Liver (tissue), 9 donors: ENCODE results near the gene CASP10. TPM values are rescaled to one million over a fixed set of nuclear protein-coding genes. Genes with fewer than 3 reads are reported as not detected.
A peak's percentile ranks its signal among the peaks of the same experiment; 100 is the strongest.

Experiments
- DNase-seq: peaks from one replicate; pipeline ENCODE4 v3.0.0-alpha.2; 2017; ENCODE audit warnings: low spot score
- H3K27ac ChIP-seq, 2 donors: one replicate each; pipeline ENCODE4 v1.7.0; 2013; ENCODE audit warnings: inconsistent platforms in 2 of 2, low read length in 2 of 2, control low read depth in 1 of 2, low read depth in 1 of 2, mild to moderate bottlenecking in 1 of 2
- H3K27me3 ChIP-seq, 4 donors: one replicate each; pipeline versions ENCODE4 v1.6.1 to v1.7.0; 2013; ENCODE audit warnings: low read length in 3 of 4, inconsistent platforms in 1 of 4, mild to moderate bottlenecking in 1 of 4, moderate library complexity in 1 of 4; ENCODE audit not compliant: control insufficient read depth in 4 of 4, insufficient read depth in 4 of 4
- H3K36me3 ChIP-seq, 4 donors: one replicate each; pipeline versions ENCODE4 v1.6.1 to v1.7.0; 2013; ENCODE audit warnings: low read length in 3 of 4, mild to moderate bottlenecking in 3 of 4, low read depth in 1 of 4, moderate library complexity in 1 of 4; ENCODE audit not compliant: control insufficient read depth in 4 of 4, insufficient read depth in 3 of 4
- H3K4me1 ChIP-seq, 4 donors: one replicate each; pipeline versions ENCODE4 v1.6.1 to v1.7.0; 2013; ENCODE audit warnings: low read length in 3 of 4, mild to moderate bottlenecking in 3 of 4, moderate library complexity in 1 of 4; ENCODE audit not compliant: control insufficient read depth in 4 of 4, insufficient read depth in 4 of 4
- H3K4me3 ChIP-seq, 3 donors: one replicate each; pipeline versions ENCODE4 v1.6.1 to v1.7.0; 2013; ENCODE audit warnings: low read length in 3 of 3, control low read depth in 1 of 3, low read depth in 1 of 3, mild to moderate bottlenecking in 1 of 3
- H3K9ac ChIP-seq, 2 donors: one replicate each; pipeline ENCODE4 v1.7.0; 2013; ENCODE audit warnings: low read length in 2 of 2, mild to moderate bottlenecking in 2 of 2, moderate library complexity in 2 of 2, control low read depth in 1 of 2, low read depth in 1 of 2
- H3K9me3 ChIP-seq, 4 donors: one replicate each; pipeline versions ENCODE4 v1.6.1 to v1.7.0; 2013; ENCODE audit warnings: low read length in 3 of 4; ENCODE audit not compliant: control insufficient read depth in 4 of 4
- ATF3 ChIP-seq: IDR thresholded peaks from 2 replicates; pipeline ENCODE4 v1.6.1; 2016; ENCODE audit warnings: antibody characterized with exemption
- CTCF ChIP-seq: fragments of 150-350 bp; IDR thresholded peaks from 2 replicates; pipeline ENCODE4 v1.5.1; 2017; ENCODE audit warnings: improper control_type of control experiment, low read depth, low read length; ENCODE audit not compliant: missing input control
- EGR1 ChIP-seq, 2 donors: IDR thresholded peaks; 2 replicates each; pipeline ENCODE4 v1.6.1; 2016 to 2018; ENCODE audit warnings: antibody characterized with exemption in 2 of 2, low read depth in 2 of 2
- FOXA2 ChIP-seq: IDR thresholded peaks from 2 replicates; pipeline ENCODE4 v1.6.1; 2016; ENCODE audit warnings: antibody characterized with exemption
- GABPA ChIP-seq, 2 donors: IDR thresholded peaks in 1 of 2; conservative IDR thresholded peaks in 1 of 2; 2 replicates each; pipeline ENCODE4 v1.6.1; 2016; ENCODE audit warnings: antibody characterized with exemption in 2 of 2, mild to moderate bottlenecking in 1 of 2, moderate library complexity in 1 of 2
- HNF4A ChIP-seq, 2 donors: conservative IDR thresholded peaks; 2 replicates each; pipeline ENCODE4 v1.6.1; 2016; ENCODE audit warnings: antibody characterized with exemption in 2 of 2, mild to moderate bottlenecking in 2 of 2
- MAX ChIP-seq: IDR thresholded peaks from 2 replicates; pipeline ENCODE4 v1.6.1; 2016; ENCODE audit warnings: antibody characterized with exemption
- NR2F2 ChIP-seq: IDR thresholded peaks from 2 replicates; pipeline ENCODE4 v1.6.1; 2016; ENCODE audit warnings: antibody characterized with exemption
- RAD21 ChIP-seq, 2 donors: IDR thresholded peaks; 2 replicates each; pipeline ENCODE4 v1.6.1; 2016; ENCODE audit warnings: antibody characterized with exemption in 2 of 2, mild to moderate bottlenecking in 2 of 2
- RXRA ChIP-seq, 2 donors: IDR thresholded peaks; 2 replicates each; pipeline ENCODE4 v1.6.1; 2017 to 2018; ENCODE audit warnings: antibody characterized with exemption in 2 of 2, mild to moderate bottlenecking in 1 of 2
- SP1 ChIP-seq: IDR thresholded peaks from 2 replicates; pipeline ENCODE4 v1.6.1; 2018; ENCODE audit warnings: antibody characterized with exemption, mild to moderate bottlenecking
- TAF1 ChIP-seq: conservative IDR thresholded peaks from 2 replicates; pipeline ENCODE4 v1.6.1; 2016; ENCODE audit warnings: antibody characterized with exemption, mild to moderate bottlenecking
- YY1 ChIP-seq: IDR thresholded peaks from 2 replicates; pipeline ENCODE4 v1.6.1; 2016; ENCODE audit warnings: antibody characterized with exemption, mild to moderate bottlenecking
- WGBS: extraction: QIAGEN DNeasy Blood & Tissue Kit; methylation state at CpG from one replicate; pipeline ENCODE4 v1.1.7; 2013; 5-methylcytosine and 5-hydroxymethylcytosine counted together
- polyA plus RNA-seq, 2 donors: library from polyadenylated mRNA; stranded (reverse) in 1 of 2; unstranded in 1 of 2; fragments of 200-250 nt in 1 of 2; fragments of >200 nt in 1 of 2; fragmentation: Nextera tagmentation in 1 of 2; extraction: Ambion mirVana in 1 of 2; gene quantifications; one replicate each; pipeline versions ENCODE4 v1.2.1 to v1.2.3, GENCODE V29; 2013 to 2015
- total RNA-seq, 2 donors: library from RNA; depleted of rRNA; stranded (reverse); fragments of >200 nt; gene quantifications; one replicate each; pipeline ENCODE4 v1.2.3, GENCODE V29; 2014
- TF ChIP-seq, protein P1 (sequence below): IDR thresholded peaks from 2 replicates; pipeline ENCODE4 v1.6.1; 2016; ENCODE audit warnings: antibody characterized with exemption, mild to moderate bottlenecking
- donor health status: healthy.
- donor health status: healthy.
- donor health status: healthy.
- donor health status: healthy.
- donor health status: healthy.

Gene CASP10
- total and polyA plus RNA-seq, 4 donors, result 2.2 to 13.6 (median 5.6) TPM

DNA sequence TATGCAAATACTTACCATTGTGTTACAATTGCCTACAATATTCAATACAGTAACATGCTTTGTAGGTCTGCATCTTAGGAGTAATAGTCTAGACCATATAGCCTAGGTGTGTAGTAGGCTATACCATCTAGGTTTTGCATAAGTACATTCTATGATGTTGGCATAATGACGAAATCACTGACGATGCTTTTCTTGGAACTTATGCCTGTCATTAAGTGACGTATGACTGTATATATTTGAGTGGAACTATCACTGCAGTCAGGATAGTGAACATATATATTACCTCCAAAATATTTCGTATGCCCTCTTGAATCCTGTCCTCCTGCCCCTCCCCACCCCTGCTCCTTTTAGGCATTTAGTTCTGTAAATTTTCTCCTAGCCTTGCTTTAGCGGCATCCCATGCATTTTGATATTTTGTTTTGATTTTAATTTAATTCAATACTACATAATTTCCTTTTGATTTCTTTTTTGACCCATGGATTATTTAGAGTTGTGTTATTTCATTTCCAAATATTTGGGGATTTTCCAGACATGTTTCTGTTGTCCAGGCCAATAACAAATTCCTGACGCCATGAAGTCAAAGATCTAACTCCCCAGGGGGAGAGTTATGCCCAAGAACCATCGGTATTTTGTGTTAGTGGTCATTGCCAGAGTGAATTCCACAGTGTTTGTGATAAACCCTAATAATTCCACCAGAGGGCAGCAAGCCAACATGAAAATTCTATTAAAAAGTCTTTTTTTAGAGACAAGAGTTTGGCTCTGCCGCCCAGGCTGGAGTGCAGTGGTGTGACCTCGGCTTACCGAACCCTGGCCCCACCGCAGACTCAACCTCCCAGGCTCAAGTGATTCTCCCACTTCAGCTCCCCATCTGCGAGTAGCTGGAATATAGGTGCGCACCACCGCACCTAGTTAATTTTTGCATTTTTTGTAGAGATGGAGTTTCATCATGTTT lies 53.2 kb downstream of the CASP10 start:
- Histone ChIP-seq H3K36me3 (no peaks in the 10 kb centered on the region), H3K4me3 (no peak overlapping the region), H3K4me1 (peaks cover 6 to 30% (median 24%) of the 10 kb centered on the region in 4 donors), H3K9ac (no peak overlapping the region), H3K27ac (no peak overlapping the region), H3K27me3 (no peaks in the 10 kb centered on the region), H3K9me3 (no peaks in the 10 kb centered on the region)
- TF ChIP-seq, protein P1, sequence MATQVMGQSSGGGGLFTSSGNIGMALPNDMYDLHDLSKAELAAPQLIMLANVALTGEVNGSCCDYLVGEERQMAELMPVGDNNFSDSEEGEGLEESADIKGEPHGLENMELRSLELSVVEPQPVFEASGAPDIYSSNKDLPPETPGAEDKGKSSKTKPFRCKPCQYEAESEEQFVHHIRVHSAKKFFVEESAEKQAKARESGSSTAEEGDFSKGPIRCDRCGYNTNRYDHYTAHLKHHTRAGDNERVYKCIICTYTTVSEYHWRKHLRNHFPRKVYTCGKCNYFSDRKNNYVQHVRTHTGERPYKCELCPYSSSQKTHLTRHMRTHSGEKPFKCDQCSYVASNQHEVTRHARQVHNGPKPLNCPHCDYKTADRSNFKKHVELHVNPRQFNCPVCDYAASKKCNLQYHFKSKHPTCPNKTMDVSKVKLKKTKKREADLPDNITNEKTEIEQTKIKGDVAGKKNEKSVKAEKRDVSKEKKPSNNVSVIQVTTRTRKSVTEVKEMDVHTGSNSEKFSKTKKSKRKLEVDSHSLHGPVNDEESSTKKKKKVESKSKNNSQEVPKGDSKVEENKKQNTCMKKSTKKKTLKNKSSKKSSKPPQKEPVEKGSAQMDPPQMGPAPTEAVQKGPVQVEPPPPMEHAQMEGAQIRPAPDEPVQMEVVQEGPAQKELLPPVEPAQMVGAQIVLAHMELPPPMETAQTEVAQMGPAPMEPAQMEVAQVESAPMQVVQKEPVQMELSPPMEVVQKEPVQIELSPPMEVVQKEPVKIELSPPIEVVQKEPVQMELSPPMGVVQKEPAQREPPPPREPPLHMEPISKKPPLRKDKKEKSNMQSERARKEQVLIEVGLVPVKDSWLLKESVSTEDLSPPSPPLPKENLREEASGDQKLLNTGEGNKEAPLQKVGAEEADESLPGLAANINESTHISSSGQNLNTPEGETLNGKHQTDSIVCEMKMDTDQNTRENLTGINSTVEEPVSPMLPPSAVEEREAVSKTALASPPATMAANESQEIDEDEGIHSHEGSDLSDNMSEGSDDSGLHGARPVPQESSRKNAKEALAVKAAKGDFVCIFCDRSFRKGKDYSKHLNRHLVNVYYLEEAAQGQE, result no peak
- TF ChIP-seq SP1 (no peak), RAD21 (IDR thresholded peaks at IDR 0.05) (peak; percentile 87 to 92), NR2F2 (peak; percentile 72), RXRA (IDR thresholded peaks at IDR 0.05) (no peak), CTCF (peak; percentile 67), YY1 (no peak), MAX (no peak)
- WGBS, result 44% methylated on average over 14 of the region's 14 CpGs
- DNase-seq, result no peak

- peaks cover 4 to 27% (median 20%) of the 10 kb centered on the region in 4 donors for H3K4me1 ChIP-seq
- DNase-seq, result no peak
- 74% methylated on average over 7 of the region's 7 CpGs for WGBS
- H3K36me3 ChIP-seq, result peaks cover 0 to 2% (median 0%) of the 10 kb centered on the region in 4 donors
- no peak overlapping the region for H3K27ac ChIP-seq
- H3K4me3 ChIP-seq, result no peak overlapping the region
- no peak overlapping the region for H3K9ac ChIP-seq
- no peaks in the 10 kb centered on the region for H3K27me3 ChIP-seq
- TF ChIP-seq HNF4A (conservative IDR thresholded peaks at IDR 0.05) (no peak), RAD21 (IDR thresholded peaks at IDR 0.05) (no peak), EGR1 (IDR thresholded peaks at IDR 0.05; ENCODE audit: low read depth in 2 of 2) (no peak), GABPA (IDR thresholded peaks at IDR 0.05 in 1 of 2, conservative IDR thresholded peaks at IDR 0.05 in 1 of 2) (no peak), ATF3 (no peak), TAF1 (no peak), FOXA2 (no peak), NR2F2 (no peak)
- TF ChIP-seq, protein P1, result no peak
- H3K9me3 ChIP-seq, result no peaks in the 10 kb centered on the region
Observed at GRCh38 chr2:201237486-201238123, 54.7 kb downstream of the CASP10 start.
